Right lung (tissue), 5 donors: ENCODE measurements around the gene PTPN12. TPM values are rescaled to one million over a fixed set of nuclear protein-coding genes. Genes with fewer than 3 reads are reported as not detected.
"Not testable (repeated sequence)": the region's sequence is repeated elsewhere in the genome, so short reads cannot be mapped to it uniquely, and the experiment has no call there.

Source experiments
- DNase-seq, 2 donors: peaks; one replicate each; pipeline ENCODE4 v3.0.0-alpha.2; 2013
- polyA plus RNA-seq, 5 donors: library from polyadenylated mRNA; unstranded; fragments of 120-200 nt; gene quantifications; one replicate each; pipeline versions ENCODE4 v1.2.1 to v1.2.3, GENCODE V29; 2013; ENCODE audit warnings: inconsistent platforms in 1 of 5, low replicate concordance in 1 of 5; ENCODE audit not compliant: insufficient read length in 5 of 5, insufficient read depth in 1 of 5

PTPN12 gene
- polyA plus RNA-seq, 5 donors = 92.9 to 154 (median 143) TPM

- no peak for DNase-seq
These were observed 34.7 kb downstream of the PTPN12 start for GRCh38 chr7:77571801-77572200.

DNA sequence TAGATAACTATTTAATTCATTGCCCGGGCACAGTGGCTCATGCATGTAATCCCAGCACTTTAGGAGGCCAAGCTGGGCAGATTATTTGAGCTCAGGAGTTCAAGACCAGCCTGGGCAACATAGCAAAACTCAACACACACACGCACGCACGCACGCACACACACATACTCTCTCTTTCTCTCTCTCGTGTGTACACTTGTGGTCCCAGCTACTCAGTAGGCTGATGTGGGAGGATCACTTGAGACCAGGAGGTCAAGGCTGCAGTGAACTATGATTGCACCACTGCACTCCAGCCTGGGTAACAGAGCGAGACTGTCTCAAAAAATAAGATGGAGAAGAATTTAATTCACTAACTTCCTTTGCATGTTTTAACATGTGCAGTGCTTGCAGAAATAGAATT lies 38.1 kb downstream of the PTPN12 start:
- DNase-seq = no peak

DNA sequence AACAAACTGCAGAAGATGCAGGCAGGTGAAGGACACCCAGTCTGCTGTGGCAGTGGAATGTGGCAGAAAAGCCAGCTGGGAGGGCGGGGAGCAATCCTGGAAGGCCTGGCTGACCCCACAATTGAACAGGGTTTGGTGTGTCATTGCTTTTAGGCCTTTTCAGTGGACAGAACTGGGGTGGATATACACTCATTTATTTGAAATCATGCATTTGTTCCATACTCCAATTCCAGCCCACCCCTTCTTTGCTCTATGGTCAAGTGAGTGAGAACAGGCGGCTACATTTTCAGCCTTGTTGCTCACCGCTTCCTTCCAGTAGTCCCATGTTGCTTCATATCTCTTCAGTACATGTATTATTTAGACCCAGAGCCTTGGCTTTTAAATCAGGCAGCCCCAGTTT lies 39.8 kb downstream of the PTPN12 start:
- DNase-seq = no peak

- DNase-seq = no peak
These were observed 42.7 kb downstream of the PTPN12 start for GRCh38 chr7:77579797-77580196.

- DNase-seq = no peak
These were observed 43.8 kb downstream of the PTPN12 start for GRCh38 chr7:77580762-77581350.

DNA sequence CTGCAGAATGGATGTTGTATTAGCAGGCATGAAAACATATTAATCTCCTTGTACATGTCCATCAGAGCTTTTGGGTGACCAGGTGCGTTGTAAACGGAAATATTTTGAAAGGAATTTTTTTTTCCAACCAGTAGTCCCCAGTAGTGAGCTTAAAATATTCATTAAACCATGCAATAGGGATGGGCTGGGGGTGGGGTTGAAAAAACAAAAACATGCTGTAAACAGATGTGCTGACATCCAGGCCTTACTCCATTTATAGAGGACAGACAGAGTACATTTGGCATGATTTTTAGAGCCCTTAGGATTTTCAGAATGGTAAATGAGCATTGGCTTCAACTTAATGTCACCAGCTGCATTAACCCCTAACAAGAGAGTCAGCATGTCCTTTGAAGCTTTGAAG lies 50.2 kb downstream of the PTPN12 start:
- DNase-seq = no peak

DNA sequence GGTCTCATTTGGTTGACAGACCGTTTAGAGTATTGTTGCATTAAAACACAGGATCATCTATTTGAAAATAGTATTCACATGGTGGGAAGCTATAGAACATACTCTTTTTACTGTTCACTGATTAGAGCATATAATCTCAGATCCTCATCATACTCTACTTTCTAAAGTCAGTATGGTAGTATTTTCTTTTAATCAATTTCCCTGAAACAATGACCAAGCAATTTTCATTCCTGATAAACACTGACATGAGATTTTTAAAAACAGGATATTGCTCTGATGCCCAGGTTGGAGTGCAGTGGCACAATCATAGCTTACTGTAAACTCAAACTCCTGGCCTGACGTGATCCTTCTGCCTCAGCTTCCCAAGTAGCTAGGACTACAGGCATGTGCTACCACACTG lies 63.9 kb downstream of the PTPN12 start:
- DNase-seq = no peak

- DNase-seq = no peak
These were observed 69.5 kb downstream of the PTPN12 start for GRCh38 chr7:77606562-77606961.

DNA sequence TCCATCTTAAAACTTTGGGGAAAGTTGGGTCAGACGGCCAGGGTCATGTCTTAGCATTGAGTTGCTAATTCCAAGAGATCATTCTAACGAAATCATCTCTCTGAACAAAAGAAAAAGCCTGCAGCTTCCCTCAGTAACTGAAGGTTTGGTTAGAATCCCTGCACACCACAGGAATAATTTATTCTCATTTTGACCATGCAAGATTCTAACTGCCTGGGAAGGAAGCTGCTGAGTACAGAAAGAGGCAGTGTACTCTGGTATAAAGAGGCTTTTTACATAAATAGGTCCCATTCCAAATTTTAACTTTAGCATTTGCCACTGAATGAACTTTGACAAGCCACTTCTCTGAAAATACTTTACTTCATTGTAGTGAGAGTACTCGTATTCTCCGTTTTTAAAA lies 82.2 kb downstream of the PTPN12 start:
- no peak for DNase-seq

- no peak for DNase-seq
These were observed 89.7 kb downstream of the PTPN12 start for GRCh38 chr7:77626586-77627308.

DNA sequence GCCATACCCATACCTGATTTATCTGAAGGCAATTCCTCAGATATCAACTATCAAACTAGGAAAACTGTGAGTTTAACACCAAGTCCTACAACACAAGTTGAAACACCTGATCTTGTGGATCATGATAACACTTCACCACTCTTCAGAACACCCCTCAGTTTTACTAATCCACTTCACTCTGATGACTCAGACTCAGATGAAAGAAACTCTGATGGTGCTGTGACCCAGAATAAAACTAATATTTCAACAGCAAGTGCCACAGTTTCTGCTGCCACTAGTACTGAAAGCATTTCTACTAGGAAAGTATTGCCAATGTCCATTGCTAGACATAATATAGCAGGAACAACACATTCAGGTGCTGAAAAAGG lies 90.2 kb downstream of the PTPN12 start:
- DNase-seq = no peak

DNA sequence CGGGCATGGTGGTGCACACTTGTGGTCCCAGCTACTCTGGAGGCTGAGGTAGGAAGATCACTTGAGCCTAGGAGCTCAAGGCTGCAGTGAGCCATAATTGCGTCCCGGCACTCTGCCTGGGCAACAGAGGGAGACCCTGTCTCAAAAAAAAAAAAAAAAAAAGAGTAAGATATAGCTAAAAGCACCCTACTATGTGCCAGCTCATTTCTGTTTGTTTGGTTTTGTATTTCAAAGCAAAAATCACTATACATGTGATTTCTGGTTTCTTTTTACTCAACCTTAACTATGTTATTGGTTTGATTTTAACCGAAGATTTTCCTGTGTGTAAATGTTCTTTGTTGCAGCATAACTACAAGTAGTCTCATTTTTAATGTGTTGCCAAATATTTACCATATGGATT lies 92.7 kb downstream of the PTPN12 start:
- no peak for DNase-seq

- DNase-seq = no peak
These were observed 94.7 kb downstream of the PTPN12 start for GRCh38 chr7:77631820-77632219.

- DNase-seq = no peak
These were observed 107.7 kb downstream of the PTPN12 start for GRCh38 chr7:77644774-77645173.

- no peak for DNase-seq
These were observed 111.7 kb downstream of the PTPN12 start for GRCh38 chr7:77648742-77649338.

DNA sequence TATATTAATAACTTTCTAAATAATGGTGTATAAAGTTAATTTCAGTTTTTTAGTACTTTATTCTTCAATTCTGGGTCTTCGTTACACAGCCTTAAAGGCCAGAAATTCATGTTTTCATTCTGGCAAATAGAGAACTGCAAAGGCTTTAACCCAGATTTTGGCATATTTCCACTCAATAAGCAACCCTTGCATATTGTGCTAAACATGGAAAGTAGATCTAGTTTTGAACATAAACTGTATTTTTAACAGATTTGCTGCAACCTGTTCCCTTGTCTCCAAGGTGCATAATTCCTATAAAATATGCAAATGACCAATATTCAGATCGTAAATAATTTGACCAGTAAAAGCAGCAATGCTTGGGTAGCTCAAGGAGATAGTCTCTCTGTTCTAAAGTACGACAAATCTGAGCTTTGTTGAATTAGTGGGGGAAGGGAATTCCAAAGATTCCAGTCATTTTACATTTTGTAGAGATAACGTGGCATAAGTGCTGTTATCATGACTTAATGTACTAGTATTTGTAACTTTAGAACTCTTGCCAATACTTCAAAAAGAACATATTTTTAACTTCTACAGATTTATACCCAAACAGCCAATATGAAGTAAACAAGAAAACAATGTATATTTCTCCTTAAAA lies 112.7 kb downstream of the PTPN12 start:
- no peak for DNase-seq

GRCh38 chr7:77651575-77652162 lies 114.6 kb downstream of the PTPN12 start:
- DNase-seq = no peak

GRCh38 chr7:77652826-77653225 lies 115.7 kb downstream of the PTPN12 start:
- DNase-seq = not testable (repeated sequence)

DNA sequence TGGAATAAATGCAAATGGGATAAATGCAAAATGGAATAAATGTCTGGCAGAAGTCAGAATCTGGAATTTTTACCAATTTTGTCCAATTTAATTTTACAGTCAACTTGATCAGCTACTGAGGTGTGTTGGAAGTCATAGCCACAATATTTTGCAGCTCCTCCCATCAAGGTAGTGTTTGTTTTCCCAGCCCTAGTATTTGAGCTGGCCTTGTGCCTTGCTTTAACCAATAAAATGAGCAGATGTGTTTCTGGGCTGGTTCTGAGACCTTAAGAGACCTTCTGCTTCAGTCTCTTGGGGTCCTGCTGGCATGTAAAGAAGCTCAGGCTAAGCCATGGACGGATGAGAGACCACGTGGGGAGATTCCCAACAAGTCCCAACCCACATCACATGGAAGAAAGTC lies 116.5 kb downstream of the PTPN12 start:
- no peak for DNase-seq

DNA sequence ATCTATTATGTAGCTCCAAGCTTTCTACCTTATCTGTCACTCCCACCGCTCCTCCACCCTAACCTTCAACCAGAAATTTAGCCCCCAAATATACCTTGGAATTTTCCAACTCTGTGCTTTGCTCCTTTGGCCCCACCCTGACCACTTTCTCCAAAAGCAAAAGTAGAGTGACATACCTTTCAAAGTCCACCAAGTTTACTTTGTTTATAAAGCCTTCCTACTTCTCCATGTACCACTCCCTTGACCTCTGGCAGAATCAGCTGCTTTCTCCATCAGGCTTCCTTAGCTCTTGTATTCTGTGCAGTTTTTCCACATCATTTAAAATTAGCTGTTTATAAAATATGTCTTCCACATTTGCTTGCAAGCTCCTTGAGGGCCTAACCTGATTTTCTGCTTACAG lies 118.3 kb downstream of the PTPN12 start:
- no peak for DNase-seq

DNA sequence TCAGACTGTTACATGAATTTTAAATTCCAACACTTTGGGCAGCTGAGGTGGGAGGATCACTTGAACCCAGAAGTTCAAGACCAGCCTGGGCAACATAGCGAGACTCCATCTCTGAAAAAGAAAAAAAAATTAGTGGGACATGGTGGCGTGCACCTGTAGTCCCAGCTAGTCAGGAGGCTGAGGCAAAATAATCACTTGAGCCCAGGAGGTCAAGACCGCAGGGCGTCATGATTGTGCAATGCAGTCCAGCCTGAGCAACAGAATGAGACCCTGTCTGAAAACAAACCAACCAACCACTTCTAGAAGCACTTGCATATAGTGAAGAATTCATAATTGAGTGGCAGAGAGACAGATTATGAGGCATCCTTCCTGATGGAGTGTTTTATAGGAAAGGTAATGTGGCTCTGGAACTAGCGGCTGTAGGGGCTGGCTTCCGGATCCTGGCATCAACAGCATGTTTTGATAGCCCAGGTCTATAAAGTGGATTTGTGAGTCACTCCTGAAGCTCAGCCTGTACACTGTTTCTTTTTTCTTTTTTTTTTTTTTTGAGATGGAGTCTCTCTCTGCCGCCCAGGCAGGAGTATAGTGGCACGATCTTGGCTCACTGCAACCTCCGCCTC lies 118.9 kb downstream of the PTPN12 start:
- DNase-seq = no peak
